KMS-11 (cell line): ENCODE results near the gene ZYX.

Experiments
- H2AFZ ChIP-seq: fragments of 200-600 bp; sonication (generic); 2 replicates; pipeline ENCODE4 v1.6.1; 2016; ENCODE audit warnings: antibody characterized with exemption, mixed run types, low read depth
- H3K27ac ChIP-seq: fragments of 200-600 bp; sonication (generic); 2 replicates; pipeline ENCODE4 v1.6.1; 2016; ENCODE audit warnings: mild to moderate bottlenecking, mixed run types
- H3K27me3 ChIP-seq: fragments of 200-600 bp; sonication (generic); 2 replicates; pipeline ENCODE4 v1.6.1; 2017; ENCODE audit warnings: mild to moderate bottlenecking, low read depth, mixed run types, moderate library complexity; ENCODE audit not compliant: insufficient read depth
- H3K36me3 ChIP-seq: fragments of 200-600 bp; sonication (generic); 2 replicates; pipeline ENCODE4 v1.6.1; 2017; ENCODE audit warnings: mild to moderate bottlenecking, mixed run types; ENCODE audit not compliant: insufficient read depth
- H3K4me1 ChIP-seq: fragments of 200-600 bp; sonication (generic); 2 replicates; pipeline ENCODE4 v1.6.1; 2016; ENCODE audit warnings: mild to moderate bottlenecking, low read depth, mixed run types; ENCODE audit not compliant: poor library complexity, severe bottlenecking
- H3K4me2 ChIP-seq: fragments of 200-600 bp; sonication (generic); 2 replicates; pipeline ENCODE4 v1.7.0; 2016; ENCODE audit warnings: mild to moderate bottlenecking, mixed run types
- H3K4me3 ChIP-seq: fragments of 200-600 bp; sonication (generic); IDR thresholded peaks from 2 replicates; pipeline ENCODE4 v1.6.1; 2017; ENCODE audit warnings: low read depth, low read length, mixed read lengths; ENCODE audit not compliant: insufficient read depth
- H3K79me2 ChIP-seq: fragments of 200-600 bp; sonication (generic); 2 replicates; pipeline ENCODE4 v1.6.1; 2016; ENCODE audit warnings: low read depth, mixed run types; ENCODE audit not compliant: insufficient read depth
- H3K9ac ChIP-seq: fragments of 200-600 bp; sonication (generic); 2 replicates; pipeline ENCODE4 v1.6.1; 2016; ENCODE audit warnings: mild to moderate bottlenecking, mixed run types
- H4K20me1 ChIP-seq: fragments of 200-600 bp; sonication (generic); 2 replicates; pipeline ENCODE4 v1.6.1; 2016; ENCODE audit warnings: mild to moderate bottlenecking, mixed run types; ENCODE audit not compliant: insufficient read depth
- CTCF ChIP-seq: fragments of 200-600 bp; sonication (generic); conservative IDR thresholded peaks from 2 replicates; pipeline ENCODE4 v1.6.1; 2017; ENCODE audit warnings: low read depth, mild to moderate bottlenecking, antibody characterized with exemption, low read length, moderate library complexity, mixed read lengths

ZYX gene

DNA sequence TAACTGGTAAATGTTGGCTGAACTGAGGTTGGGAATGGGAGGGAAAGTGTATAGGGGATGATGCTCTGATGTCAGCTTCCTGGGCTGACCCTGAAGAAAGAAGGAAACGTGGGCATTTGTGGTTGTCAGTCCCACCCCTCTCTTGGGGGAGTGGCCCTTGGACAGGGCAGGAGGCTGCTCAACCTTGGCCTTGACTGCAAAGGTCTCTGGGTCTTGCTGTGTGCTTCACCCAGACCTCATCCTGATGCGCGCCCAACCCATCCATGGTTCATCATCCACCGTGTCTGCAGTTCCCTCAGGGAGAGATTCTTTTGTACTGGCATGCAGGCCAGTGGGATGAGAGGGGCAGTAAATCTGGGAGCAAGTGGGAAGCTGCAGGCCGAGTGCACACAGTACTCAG, 4.7 kb upstream of the ZYX start:
- Histone ChIP-seq H3K9ac (no peak overlapping the region), H3K27ac (no peak overlapping the region), H3K27me3 (no peaks in the 10 kb centered on the region), H3K4me3 (no peak overlapping the region), H3K36me3 (no peaks in the 10 kb centered on the region), H3K4me2 (no peak overlapping the region), H2AFZ (no peak overlapping the region), H3K4me1 (peaks cover 12% of the 10 kb centered on the region), H3K79me2 (no peaks in the 10 kb centered on the region), H4K20me1 (no peaks in the 10 kb centered on the region)
- no peak for TF ChIP-seq CTCF

DNA sequence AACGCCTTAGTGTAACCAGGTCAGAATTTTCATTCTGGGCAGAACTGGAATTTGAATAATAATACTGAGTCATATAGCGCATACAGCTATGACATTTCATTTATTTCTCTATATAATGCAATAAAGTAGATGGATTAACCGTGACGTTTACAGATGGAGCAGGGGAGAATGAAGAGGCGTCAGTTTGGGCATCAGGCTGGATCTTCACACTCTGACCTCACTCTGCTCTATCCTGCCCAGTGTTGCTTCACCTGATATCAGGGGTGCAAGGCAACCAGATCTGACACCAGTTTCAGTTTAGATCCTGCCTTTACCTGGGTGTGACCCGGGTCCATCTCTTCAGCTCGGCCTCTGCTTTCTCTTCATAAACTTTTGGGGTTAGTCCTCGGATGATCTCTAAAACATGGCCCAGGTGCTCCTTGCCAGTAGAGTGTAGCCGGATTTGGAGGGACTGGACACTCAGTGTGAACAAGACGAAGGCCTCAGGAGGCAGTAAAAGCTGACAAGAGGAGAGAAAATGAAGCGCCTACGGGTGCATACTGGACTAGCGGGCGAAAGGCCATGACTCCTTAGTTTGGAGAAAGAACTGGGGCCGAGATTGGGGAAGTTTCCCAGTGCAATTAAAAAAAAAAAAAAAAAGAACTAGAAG, 1.4 kb upstream of the ZYX start:
- no peak overlapping the region for H3K27ac ChIP-seq
- peak overlapping the region; percentile 80; the same call in 1 of the 2 replicates for H3K9ac ChIP-seq
- H3K36me3 ChIP-seq, result no peaks in the 10 kb centered on the region
- H3K4me3 ChIP-seq, result no peak overlapping the region
- H3K79me2 ChIP-seq, result no peaks in the 10 kb centered on the region; the same call in 1 of the 2 replicates
- peaks cover 12% of the 10 kb centered on the region for H3K4me1 ChIP-seq
- no peak for TF ChIP-seq CTCF
- no peaks in the 10 kb centered on the region for H3K27me3 ChIP-seq
- peak overlapping the region; percentile 99 for H2AFZ ChIP-seq
- H3K4me2 ChIP-seq, result peak overlapping the region; percentile 54
- H4K20me1 ChIP-seq, result no peaks in the 10 kb centered on the region

- Histone ChIP-seq H4K20me1 (no peaks in the 10 kb centered on the region), H3K27me3 (no peaks in the 10 kb centered on the region), H3K27ac (peak overlapping the region; percentile 56), H3K36me3 (no peaks in the 10 kb centered on the region), H3K4me3 (no peak overlapping the region), H3K4me2 (peak overlapping the region; percentile 54; the same call in 1 of the 2 replicates), H3K9ac (peak overlapping the region; percentile 80), H3K4me1 (peaks cover 12% of the 10 kb centered on the region), H3K79me2 (no peaks in the 10 kb centered on the region; the same call in 1 of the 2 replicates), H2AFZ (peak overlapping the region; percentile 99)
- peak; percentile 95 for TF ChIP-seq CTCF
Observed at GRCh38 chr7:143380260-143380645, 892 bp upstream of the ZYX start.

- H3K9ac ChIP-seq, result peak overlapping the region; percentile 80
- no peaks in the 10 kb centered on the region for H3K36me3 ChIP-seq
- no peaks in the 10 kb centered on the region for H3K27me3 ChIP-seq
- H3K27ac ChIP-seq, result peak overlapping the region; percentile 56; the same call in 1 of the 2 replicates
- peaks cover 12% of the 10 kb centered on the region for H3K4me1 ChIP-seq
- no peaks in the 10 kb centered on the region for H4K20me1 ChIP-seq
- H2AFZ ChIP-seq, result peak overlapping the region; percentile 99
- no peak for TF ChIP-seq CTCF
- H3K4me2 ChIP-seq, result peak overlapping the region; percentile 79
- no peak overlapping the region for H3K4me3 ChIP-seq
- no peaks in the 10 kb centered on the region; the same call in 1 of the 2 replicates for H3K79me2 ChIP-seq
Observed at GRCh38 chr7:143381427-143382125, 431 bp downstream of the ZYX start.
